ENCODE data around the gene MMP14.

DNA sequence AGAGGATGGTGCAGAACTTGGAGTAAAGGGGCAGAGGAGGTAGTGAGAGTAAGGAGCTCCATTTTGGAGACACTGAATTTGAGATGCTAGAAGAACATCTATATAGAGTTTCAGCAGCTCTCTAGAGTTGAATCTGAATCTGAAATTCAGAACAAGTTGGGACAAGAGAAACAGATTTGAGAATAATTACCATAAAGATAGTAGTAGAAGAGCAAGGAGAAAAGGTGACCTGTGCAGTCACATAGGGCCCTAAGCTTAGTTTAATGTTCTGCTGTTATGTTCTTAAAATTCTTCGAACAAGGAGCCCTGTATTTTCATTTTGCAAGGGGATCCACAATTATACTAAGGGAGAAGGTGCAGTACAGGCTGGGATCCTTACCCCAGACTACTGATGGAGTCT is 54.0 kb downstream of the MMP14 start:
- TF ChIP-seq ZNF317 (CRISPR knock-in tag; IDR thresholded peaks at IDR 0.05; ENCODE audit: borderline replicate concordance, low read depth) (no peak), TEAD4 (CRISPR knock-in tag; IDR thresholded peaks at IDR 0.05) (no peak), FOXJ3 (CRISPR knock-in tag; IDR thresholded peaks at IDR 0.05; ENCODE audit: borderline replicate concordance) (no peak), PRRX2 (CRISPR knock-in tag; IDR thresholded peaks at IDR 0.05) (no peak)
- TF ChIP-seq, protein P1, sequence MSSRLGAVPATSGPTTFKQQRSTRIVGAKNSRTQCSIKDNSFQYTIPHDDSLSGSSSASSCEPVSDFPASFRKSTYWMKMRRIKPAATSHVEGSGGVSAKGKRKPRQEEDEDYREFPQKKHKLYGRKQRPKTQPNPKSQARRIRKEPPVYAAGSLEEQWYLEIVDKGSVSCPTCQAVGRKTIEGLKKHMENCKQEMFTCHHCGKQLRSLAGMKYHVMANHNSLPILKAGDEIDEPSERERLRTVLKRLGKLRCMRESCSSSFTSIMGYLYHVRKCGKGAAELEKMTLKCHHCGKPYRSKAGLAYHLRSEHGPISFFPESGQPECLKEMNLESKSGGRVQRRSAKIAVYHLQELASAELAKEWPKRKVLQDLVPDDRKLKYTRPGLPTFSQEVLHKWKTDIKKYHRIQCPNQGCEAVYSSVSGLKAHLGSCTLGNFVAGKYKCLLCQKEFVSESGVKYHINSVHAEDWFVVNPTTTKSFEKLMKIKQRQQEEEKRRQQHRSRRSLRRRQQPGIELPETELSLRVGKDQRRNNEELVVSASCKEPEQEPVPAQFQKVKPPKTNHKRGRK (CRISPR knock-in tag; IDR thresholded peaks at IDR 0.05; ENCODE audit: borderline replicate concordance): no peak
- TF ChIP-seq, protein P2, sequence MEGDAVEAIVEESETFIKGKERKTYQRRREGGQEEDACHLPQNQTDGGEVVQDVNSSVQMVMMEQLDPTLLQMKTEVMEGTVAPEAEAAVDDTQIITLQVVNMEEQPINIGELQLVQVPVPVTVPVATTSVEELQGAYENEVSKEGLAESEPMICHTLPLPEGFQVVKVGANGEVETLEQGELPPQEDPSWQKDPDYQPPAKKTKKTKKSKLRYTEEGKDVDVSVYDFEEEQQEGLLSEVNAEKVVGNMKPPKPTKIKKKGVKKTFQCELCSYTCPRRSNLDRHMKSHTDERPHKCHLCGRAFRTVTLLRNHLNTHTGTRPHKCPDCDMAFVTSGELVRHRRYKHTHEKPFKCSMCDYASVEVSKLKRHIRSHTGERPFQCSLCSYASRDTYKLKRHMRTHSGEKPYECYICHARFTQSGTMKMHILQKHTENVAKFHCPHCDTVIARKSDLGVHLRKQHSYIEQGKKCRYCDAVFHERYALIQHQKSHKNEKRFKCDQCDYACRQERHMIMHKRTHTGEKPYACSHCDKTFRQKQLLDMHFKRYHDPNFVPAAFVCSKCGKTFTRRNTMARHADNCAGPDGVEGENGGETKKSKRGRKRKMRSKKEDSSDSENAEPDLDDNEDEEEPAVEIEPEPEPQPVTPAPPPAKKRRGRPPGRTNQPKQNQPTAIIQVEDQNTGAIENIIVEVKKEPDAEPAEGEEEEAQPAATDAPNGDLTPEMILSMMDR (IDR thresholded peaks at IDR 0.05): no peak
- TF ChIP-seq, protein P3, sequence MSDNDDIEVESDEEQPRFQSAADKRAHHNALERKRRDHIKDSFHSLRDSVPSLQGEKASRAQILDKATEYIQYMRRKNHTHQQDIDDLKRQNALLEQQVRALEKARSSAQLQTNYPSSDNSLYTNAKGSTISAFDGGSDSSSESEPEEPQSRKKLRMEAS (CRISPR knock-in tag; IDR thresholded peaks at IDR 0.05): no peak

Data from WTC11 (cell line).